Stimulated activated CD4-positive, alpha-beta T cell treated with anti-CD3 and anti-CD28 coated beads, Interleukin-1b, Interleukin-23, amount 100 ng/mL, for 48 hours (primary cell): ENCODE data around the gene IGFLR1.

Experiments
- DNase-seq: peaks from one replicate; pipeline ENCODE4 v3.0.0-alpha.2; 2020

Gene IGFLR1

GRCh38 chr19:35755550-35756376 is 13.5 kb upstream of the IGFLR1 start:
- peak; percentile 57 for DNase-seq

GRCh38 chr19:35755131-35755549 is 12.9 kb upstream of the IGFLR1 start:
- DNase-seq = no peak

GRCh38 chr19:35754370-35755130 is 12.3 kb upstream of the IGFLR1 start:
- DNase-seq = no peak

GRCh38 chr19:35753634-35754369 is 11.6 kb upstream of the IGFLR1 start:
- DNase-seq = no peak

- DNase-seq = no peak
Observed at GRCh38 chr19:35752746-35753350, 10.6 kb upstream of the IGFLR1 start.

GRCh38 chr19:35751839-35752745 is 9.8 kb upstream of the IGFLR1 start:
- DNase-seq = no peak

- no peak for DNase-seq
Observed at GRCh38 chr19:35750167-35750566, 7.9 kb upstream of the IGFLR1 start.

- DNase-seq = peak; percentile 99
Observed at GRCh38 chr19:35748106-35749020, 6.1 kb upstream of the IGFLR1 start, which contains the start of gene LIN37. LIN37 (plus strand) TSS chr19:35748576; CDS start chr19:35748725, 149 bp downstream.

- no peak for DNase-seq
Observed at GRCh38 chr19:35746531-35746930, 4.3 kb upstream of the IGFLR1 start.

GRCh38 chr19:35746087-35746462 is 3.8 kb upstream of the IGFLR1 start:
- no peak for DNase-seq

GRCh38 chr19:35745328-35746086 is 3.3 kb upstream of the IGFLR1 start, which contains the start of the genes PSENEN and U2AF1L4:
PSENEN (plus strand) TSS chr19:35745651; CDS start chr19:35745931, 280 bp downstream.
U2AF1L4 (minus strand) TSS chr19:35745418; CDS start chr19:35745391, 27 bp downstream.
- peak; percentile 97 for DNase-seq

- peak; percentile 94 for DNase-seq
Observed at GRCh38 chr19:35744430-35745327, 2.4 kb upstream of the IGFLR1 start.

GRCh38 chr19:35743640-35744429 is 1.6 kb upstream of the IGFLR1 start:
- DNase-seq = no peak

- DNase-seq = no peak
Observed at GRCh38 chr19:35741203-35741515, 1.1 kb downstream of the IGFLR1 start.

GRCh38 chr19:35740423-35741202 is 1.6 kb downstream of the IGFLR1 start:
- DNase-seq = peak; percentile 95

- no peak for DNase-seq
Observed at GRCh38 chr19:35740108-35740422, 2.2 kb downstream of the IGFLR1 start.
